SH-SY5Y (cell line): ENCODE data around the gene SLC25A21.

ENCODE experiments used
- GATA2 ChIP-seq: IDR thresholded peaks from 2 replicates; pipeline ENCODE4 v1.6.1; 2011; ENCODE audit warnings: mild to moderate bottlenecking, low read depth, low read length
- GATA3 ChIP-seq: IDR thresholded peaks from 2 replicates; pipeline ENCODE4 v1.6.1; 2011; ENCODE audit warnings: low read depth, mild to moderate bottlenecking, low read length, moderate library complexity

The SLC25A21 gene

DNA sequence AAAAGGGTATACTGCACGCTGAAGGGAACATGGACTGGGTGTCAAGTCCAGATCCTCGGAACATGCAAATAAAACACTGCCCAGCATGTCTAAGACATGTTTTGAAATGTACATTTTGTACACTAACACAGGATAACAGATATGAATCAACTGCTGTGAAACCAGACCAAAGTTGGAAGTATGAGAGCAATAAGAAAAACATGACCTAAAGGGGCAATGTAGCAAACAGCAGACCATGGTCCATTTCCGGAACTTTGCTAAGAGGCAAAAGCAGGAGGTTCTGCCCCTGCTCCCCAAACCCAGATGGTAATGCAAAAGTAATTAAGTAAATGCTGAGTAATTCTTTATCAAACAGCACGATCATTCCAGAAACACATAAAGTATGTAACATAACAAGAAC, 125.2 kb downstream of the SLC25A21 start:
- TF ChIP-seq GATA3 = no peak

DNA sequence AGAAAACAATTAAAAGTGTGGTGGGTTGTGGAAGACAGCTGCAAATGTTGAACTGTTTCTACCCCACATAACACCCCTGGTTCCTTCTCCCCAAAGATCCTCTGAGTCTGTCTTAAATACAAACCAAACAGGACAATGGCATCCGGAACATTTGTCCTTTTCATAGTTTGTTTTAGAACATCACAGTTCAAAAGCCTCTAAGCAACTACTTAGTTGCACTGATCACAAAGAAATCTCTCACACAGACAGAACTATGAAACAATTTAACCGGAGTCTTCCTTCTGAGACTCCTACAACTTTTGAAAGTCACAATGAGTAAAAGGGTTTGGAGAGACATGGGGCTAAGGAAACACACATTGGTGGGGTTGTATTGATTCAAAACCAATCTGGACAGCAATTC, 125.6 kb downstream of the SLC25A21 start:
- TF ChIP-seq GATA2 (no peak), GATA3 (no peak)

DNA sequence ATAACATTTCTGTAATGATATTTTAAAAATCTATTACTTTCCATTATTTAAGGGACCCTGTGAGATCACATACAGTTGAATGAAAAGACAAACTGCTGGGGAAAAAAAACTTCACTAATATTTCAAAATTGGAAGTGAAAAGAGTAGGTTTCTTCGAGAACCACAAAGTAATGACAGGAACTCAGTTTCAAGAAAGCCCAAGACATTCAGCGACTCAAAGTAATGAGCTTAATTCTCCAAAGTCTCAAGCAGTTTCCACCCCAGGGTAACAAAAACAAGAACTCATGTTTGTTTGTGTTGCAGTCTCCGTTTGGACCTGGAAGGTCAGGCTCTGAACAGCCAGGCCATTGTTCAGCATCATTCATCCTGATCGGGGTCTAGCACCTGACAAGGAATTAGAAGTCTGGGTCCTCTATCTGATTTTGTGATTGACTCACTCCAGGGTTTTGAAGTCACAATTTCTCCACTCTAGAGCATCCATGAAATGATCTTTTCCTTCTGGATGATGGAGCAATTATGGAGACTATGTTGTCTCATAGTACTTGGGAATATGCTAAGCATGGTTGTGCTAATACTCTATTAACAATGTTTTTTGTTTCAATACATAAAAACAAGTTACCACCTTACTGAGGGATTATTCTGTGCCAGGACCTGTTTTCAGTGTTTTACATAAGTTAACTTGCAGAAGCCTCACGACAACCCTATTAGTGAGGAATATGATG, 126.9 kb downstream of the SLC25A21 start:
- TF ChIP-seq GATA2 (no peak), GATA3 (no peak)

DNA sequence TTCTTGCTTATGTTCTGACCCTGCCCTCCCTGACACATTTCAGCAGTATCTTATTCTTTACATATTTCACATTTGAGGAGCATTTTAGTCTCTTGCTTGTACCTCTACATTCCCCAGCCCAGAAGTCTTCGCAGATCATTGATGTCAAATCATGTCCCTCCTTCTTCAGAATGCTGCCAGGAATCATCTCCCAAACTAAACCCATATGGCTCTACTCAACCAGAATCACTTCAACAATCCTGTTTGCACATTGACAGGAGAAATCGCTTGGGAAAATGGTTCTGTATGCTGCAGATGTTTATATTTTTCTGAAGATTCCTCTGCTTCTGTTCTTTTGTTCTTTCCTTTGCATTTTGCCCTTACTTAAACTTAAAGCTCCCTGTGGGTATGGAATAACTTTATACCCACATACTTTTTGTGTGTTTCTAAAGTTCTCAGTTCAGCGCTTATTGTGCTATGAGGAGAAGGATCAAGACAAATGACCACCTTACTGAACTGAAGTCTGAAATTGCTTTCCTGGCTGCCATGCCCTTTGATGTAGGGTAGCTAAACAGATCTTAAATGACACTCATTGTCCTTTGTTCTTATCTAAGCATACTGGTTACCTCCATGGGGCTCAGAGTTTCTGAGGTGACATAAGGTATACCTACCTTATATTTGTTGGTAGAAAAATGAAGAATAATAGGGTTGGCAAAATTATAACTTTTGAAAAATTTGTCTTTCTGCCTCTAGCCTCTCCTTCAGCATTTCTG, 134.6 kb downstream of the SLC25A21 start:
- TF ChIP-seq GATA3 = no peak
- no peak for TF ChIP-seq GATA2

DNA sequence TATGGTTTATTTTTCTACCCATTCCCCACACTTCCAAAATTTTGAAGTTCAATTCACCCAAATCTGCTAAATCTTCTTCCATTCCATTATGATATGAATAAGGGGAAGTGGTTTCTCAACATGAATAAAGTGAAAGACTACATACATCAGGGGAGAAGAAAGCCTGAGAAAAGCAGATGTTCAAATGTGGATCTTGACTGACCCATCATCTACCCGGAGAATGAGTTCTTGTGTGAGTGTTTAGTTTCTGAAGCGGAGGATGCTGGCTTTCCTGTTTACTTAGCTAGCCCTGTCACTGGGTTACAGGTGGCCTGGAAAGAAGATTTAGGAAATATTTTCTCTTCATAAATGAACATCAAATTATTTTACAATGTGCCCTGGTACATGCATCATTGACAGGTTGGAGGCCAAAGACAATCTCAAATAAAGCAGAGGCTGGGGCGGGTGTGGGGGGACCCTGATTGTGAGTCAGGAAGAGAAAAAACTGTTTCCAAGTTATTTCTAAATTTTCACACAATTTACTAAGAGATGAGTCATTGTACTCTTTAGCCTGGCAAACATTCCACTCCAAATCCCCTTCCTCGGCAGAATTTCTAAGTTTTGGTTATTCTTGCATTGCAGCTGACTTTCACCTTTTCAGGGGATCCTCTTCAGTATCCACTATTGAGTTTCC, 135.6 kb downstream of the SLC25A21 start:
- TF ChIP-seq GATA2 (no peak), GATA3 (no peak)

DNA sequence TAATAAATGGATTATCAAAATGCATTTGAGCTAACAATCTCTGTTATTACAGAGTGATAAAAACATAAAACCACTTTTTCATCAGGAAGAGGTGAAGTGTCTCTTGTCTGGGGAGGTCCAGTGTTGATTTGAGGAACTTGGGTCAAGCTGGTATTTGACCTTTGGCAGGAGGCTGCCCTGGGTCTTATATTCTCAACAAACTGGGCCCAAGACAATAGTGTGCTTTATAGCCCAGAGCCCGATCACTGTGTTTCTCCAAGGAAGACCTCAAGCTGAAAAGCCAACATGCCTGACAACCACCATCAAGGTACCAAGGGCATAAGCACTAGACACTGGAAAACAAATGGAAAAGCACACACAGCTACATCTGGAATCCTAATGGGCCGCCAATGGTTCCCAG, 137.0 kb downstream of the SLC25A21 start:
- TF ChIP-seq GATA2 (no peak), GATA3 (no peak)

DNA sequence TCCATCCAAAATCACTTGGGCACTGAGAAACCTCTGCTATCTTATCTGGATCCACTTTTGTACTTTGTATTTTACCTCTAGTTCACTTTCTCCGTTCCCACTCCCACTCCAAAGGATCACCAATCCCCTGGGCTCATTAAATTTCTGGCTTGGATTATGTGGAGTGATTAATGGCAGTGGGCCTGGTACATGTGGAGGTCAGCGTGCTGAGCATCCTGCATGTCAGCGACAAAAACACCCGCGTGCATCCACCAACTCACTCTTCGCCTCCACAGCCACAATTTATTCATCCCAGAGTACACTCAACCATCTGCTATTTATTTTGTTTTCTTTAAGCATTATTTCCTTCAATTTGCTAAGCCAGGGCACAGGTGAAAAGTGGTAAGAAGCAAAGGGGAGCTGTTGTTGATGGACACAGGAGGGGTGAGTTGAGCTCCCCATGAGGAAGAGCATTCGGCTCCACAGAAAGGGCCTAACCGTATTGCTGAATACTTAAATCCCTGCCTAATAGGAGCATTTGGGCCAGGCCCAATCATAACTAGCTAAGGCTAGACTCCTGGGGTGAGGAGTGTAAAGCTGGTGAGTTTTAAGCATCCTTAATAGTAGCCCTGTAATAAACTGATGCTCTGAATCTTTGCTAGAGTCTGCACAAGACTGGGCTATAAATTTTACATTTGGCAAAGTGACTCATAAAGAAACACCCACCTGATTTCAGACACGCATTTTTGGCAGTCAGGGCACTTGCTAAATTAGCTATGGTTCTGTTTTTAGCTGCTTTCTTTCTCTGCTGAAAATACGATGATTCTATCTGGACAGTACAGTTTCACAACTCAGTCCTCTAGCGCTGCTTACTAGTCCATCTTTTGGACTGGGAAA, 137.8 kb downstream of the SLC25A21 start:
- TF ChIP-seq GATA2 (no peak), GATA3 (no peak)

DNA sequence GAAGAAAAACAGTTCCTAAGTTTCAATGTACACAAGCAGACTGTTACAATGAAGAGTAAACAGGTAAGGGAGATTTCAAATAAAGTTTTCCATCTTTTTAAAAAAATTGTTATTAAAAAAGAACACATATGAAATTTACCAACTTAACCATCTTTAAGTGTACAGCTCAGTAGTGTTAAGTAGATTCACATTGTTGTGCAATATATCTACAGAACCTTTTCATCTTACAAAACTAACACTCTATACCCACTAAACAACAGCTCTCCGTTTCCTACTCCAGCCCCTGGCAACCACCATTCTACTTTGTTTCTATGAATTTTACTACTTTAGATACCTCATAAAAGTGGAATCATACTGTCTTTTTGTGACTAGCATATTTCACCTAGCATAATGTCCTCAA, 139.5 kb downstream of the SLC25A21 start:
- TF ChIP-seq GATA3 (no peak), GATA2 (no peak)

DNA sequence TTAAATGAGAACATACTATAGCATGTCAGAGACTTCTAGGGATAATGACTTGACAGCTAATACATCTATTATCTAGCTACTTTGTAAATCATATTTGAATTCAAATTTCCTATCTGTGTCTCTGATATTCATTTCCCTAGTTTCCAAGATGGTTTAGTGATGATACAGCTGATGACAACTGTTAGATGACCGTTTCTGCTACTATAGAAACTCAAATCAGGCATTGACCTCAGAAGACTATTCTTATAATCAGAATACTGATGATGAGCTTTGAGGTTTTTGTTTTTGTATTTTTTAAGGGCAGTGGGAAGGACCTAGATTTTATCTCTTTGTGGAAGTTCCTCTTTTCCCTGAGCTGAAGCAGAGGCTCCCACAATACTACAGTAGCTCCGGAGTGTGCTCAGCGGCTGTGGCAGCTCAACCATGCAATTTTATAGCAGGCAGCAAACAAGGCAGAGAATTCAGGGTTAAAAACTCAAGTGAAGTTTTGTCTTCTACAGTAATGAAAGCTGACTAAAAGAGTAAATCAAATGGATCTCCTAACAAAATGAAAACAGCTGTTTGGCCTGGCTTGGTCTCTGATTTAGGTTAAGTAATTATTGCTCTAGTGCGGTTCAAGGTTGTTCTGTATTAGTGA, 145.1 kb downstream of the SLC25A21 start:
- no peak for TF ChIP-seq GATA3
- no peak for TF ChIP-seq GATA2

DNA sequence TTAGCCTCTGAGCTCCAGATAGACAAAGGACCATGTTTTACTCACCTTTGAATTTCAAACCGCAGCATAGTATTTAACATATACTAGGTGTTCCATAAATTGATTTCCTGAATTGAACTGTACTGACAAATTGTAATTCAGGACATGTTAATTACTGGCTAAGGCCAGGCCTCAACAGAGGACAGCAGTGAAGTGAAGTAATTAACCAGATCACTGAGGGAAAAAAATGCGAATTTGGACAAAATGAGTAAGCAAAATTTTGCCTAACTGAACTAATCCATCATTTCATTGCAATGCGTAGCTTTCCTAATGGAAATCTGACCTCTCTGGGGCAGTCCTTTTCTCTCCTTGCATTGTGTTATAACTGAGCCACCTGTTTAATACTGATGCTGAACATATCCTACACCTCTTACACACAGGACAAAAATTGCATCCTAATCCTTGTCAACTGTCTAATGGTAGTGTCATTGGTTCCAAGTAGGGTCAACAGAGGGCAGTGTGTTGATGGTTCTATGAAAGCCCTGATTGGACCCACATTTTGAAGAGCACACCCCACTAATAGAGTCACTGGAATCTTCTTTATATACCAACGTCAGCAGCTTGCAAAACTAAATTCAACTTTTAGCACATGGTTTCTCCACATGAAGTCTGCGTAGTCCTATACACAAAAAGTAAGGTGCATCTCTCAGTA, 148.4 kb downstream of the SLC25A21 start:
- TF ChIP-seq GATA2 = no peak
- TF ChIP-seq GATA3 = no peak

DNA sequence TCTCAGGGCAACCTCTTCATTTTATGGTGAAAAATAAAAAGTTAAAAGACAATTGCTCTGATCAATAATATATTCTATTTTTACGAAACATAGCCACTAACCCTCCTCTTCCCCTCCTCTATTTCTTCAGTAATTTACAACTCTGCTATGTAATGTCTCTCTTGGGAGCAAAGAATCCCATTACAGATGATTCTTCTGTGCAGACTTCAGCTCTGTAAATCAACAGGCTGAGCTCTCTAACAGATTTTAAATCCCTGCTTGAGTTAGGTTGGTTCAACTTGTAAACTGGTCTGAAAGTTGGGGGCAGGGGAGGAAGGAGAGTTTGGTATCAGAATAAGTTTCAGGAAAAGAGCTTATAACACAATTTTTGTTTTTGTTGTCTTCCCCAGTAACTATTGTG, 151.0 kb downstream of the SLC25A21 start:
- no peak for TF ChIP-seq GATA2
- no peak for TF ChIP-seq GATA3

DNA sequence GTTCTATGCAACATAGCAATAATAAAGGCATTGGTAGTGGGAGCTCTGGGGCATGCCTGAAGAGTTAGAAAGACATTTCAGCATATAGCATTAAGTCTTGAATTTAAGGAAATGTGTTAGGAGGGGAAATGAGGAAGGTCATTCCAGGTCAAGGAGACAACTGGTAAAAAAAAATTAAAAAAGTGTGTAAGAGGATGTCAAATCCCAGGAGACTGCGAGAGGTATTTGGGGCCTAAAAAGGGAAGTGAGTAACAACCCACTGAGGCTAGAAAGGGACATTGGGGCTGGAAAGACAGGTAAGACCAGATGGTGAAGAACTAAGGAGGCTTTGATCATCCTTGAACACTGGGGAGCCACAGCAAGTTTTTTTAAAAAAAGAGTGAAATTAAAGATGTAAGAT, 152.9 kb downstream of the SLC25A21 start:
- TF ChIP-seq GATA3 (no peak), GATA2 (no peak)

DNA sequence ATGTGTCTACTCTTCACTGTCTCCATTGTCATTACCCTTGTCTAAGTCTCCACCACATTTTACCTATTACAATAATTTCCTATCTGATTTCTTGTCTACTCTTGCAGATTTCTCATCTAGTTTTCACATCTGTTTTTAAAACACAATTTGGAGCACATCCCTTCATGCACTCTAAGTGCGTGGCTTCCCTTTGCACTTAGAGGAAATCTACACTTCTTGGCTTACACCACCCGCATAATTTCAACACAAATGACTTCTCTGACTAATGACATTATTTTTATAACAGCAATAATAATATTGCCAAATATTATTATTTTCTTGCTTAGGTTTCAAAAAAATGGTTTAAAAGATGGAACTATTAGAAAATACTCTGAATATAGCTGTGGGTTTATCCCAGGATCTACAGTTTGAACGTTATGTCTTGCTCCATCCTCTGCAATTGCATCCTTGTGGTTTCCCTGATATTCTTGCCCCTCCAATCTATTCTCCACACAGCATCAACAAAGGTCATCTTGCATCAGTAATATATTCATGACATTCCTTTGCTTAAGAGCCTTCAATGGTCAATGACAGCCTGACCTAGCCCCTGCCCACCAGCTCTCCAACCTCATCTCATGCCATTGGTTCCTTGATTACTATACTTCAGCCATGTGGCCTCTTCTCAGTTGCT, 153.7 kb downstream of the SLC25A21 start:
- no peak for TF ChIP-seq GATA3
- TF ChIP-seq GATA2 = no peak
